ENCODE results near the gene PROK1.

PROK1 gene

DNA sequence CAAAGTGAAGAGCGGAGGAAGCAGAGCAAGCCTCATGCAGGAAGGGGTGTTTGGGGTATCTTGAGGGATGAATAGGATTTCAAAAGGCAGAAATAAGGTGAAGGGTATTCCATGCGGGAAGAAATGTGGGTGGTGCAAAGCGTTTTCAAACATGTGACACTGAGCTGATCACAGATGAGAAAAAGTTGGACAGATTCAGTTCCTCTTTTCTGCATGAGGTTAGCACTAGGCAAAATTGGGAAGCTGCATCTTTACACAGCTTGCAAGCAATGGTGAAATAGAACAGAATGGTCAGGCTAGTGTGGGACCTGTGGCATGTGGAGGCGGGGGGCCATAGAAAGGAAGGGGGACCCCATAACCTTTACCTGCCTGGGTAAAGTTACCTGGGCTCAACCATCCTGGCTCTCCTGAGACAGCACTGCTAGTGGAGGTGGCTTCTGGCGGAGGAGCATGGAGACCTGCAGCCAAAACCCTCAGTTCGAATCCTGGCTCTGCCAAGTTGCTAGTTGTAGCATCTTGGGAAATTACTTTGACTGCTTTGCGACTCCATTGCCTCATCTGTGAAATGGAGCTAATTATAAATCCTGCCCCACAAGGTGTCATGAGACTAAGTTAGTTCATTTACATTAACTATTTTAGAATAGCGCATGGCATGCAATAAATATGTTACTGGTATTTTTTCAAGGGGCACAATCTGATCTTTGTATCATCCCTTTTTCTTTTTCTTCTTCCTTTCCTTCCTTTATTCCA lies 51.6 kb downstream of the PROK1 start:
- no peak overlapping the region for H3K27ac ChIP-seq
- TF ChIP-seq, protein P1, sequence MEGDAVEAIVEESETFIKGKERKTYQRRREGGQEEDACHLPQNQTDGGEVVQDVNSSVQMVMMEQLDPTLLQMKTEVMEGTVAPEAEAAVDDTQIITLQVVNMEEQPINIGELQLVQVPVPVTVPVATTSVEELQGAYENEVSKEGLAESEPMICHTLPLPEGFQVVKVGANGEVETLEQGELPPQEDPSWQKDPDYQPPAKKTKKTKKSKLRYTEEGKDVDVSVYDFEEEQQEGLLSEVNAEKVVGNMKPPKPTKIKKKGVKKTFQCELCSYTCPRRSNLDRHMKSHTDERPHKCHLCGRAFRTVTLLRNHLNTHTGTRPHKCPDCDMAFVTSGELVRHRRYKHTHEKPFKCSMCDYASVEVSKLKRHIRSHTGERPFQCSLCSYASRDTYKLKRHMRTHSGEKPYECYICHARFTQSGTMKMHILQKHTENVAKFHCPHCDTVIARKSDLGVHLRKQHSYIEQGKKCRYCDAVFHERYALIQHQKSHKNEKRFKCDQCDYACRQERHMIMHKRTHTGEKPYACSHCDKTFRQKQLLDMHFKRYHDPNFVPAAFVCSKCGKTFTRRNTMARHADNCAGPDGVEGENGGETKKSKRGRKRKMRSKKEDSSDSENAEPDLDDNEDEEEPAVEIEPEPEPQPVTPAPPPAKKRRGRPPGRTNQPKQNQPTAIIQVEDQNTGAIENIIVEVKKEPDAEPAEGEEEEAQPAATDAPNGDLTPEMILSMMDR (conservative IDR thresholded peaks at IDR 0.05): no peak

DNA sequence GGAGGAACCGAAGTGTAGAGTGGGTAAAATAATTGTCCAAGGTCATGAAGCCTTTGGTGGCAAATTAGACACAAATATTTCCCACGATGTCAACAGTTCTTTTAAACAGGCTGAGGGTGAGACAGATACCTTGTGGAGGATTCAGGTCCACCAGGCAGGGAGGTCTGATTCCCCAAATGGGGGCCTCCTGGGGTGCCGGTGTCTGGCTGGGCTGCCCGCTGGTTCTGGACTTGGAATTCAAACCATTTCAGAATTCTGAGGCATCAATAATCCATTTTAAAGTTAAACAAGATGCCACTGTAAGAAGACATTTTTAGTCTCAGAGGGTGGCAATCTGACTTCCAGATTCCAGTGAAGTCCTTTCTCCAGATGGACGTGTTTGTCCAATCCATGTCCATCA lies 52.5 kb downstream of the PROK1 start:
- no peak overlapping the region for H3K27ac ChIP-seq
- TF ChIP-seq, protein P1 (conservative IDR thresholded peaks at IDR 0.05): no peak

DNA sequence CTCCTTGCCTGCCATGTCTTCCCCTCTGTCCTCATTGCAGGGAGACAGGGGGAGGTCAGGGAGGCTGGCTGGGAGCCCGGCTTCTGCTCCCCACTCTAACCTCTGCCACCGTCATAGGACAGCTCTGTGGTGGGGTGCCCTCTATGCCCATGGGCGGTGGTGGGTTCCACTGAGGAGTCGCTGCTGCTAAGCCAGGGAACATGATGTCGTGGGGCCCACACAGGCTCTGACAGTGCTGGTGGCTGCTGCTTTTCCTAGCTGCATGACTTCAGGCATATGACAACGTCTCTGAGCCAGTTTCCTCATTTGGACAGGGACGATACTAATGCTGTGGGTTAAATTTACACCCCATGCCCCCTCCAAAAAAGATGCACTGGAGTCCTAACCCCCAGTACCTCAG lies 53.3 kb downstream of the PROK1 start:
- TF ChIP-seq, protein P1 (conservative IDR thresholded peaks at IDR 0.05): no peak
- no peak overlapping the region for H3K27ac ChIP-seq

DNA sequence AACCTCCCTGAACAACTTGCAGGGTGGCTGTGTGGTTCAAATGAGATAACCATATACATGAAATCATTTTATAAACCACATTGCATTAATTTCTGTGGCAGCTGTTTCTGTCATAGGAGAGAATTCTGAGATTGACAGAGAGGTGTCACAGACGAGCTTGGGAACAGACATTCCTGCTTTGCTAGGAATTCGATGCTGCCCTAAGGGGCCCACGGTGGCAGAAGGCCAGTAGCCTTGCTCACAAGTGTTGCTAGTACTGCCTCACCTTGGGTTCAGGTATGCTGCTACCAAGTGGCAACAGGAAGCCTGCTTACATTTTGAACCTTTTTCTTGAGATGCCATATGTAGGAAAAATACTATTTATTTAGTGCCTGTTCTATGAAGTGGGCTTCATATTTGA lies 54.6 kb downstream of the PROK1 start:
- TF ChIP-seq, protein P1 (conservative IDR thresholded peaks at IDR 0.05): no peak
- no peak overlapping the region for H3K27ac ChIP-seq

DNA sequence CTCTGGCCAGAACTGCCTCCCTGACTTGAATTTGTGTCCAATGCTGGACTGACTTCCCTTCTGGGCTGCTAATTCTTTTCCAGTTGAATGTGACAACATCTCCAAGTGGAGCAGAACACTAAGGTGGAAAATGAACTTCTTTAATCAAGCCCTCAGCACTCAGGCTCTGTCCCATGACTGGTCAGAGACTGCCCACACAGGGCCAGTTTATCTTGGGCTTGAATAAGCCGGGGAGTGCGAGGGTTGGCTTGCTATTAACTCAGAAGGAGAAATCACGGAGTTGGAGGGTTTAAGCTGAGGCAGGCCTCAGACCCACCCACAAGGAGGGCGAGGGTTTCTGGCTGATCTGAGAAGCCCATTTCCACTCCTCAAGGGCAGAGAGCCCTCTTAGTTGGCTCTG lies 55.6 kb downstream of the PROK1 start:
- TF ChIP-seq, protein P1 (conservative IDR thresholded peaks at IDR 0.05): no peak
- H3K27ac ChIP-seq: no peak overlapping the region

All from VCaP (cell line).